ENCODE results near the gene CACNA1C. TPM values are rescaled to one million over a fixed set of nuclear protein-coding genes. Genes with fewer than 3 reads are reported as not detected.

CACNA1C gene
- total RNA-seq, 1 donor from 2014 or later, result 15.6 TPM

GRCh38 chr12:2337031-2338010 lies 284.5 kb downstream of the CACNA1C start:
- no peaks in the 10 kb centered on the region for H3K36me3 ChIP-seq
- no peak for TF ChIP-seq CTCF (IDR thresholded peaks at IDR 0.05)
- H3K9me3 ChIP-seq, result no peaks in the 10 kb centered on the region
- no peak for ATAC-seq
- DNase-seq, result no peak
- H3K27ac ChIP-seq, result no peak overlapping the region
- intact Hi-C loops (cut with DNase I), result no loop called here
- no peak overlapping the region for H3K4me3 ChIP-seq
- peaks cover 13% of the 10 kb centered on the region for H3K4me1 ChIP-seq
- H3K27me3 ChIP-seq, result no peaks in the 10 kb centered on the region

DNA sequence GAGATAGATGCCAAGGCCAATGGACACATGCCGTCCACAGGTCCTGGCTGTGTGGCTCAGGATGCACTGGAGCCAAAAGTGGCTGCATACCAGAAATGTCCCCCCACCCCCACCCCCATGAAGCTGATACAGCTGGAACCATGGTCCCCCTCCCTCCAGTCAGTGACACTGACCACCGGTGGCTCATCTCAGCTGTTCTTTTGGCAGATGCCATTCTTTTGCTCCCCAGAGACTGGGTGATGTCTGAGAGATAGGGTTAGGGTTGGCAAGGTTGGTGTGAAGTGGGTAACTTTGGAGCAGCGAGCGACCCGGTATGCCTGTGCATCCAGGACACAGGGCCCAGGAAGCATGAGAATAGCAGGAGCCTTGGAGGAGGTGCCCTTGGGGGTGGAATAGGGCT lies 285.6 kb downstream of the CACNA1C start:
- Histone ChIP-seq H3K4me3 (no peak overlapping the region), H3K9me3 (no peaks in the 10 kb centered on the region), H3K36me3 (no peaks in the 10 kb centered on the region), H3K27me3 (no peaks in the 10 kb centered on the region), H3K4me1 (peaks cover 13% of the 10 kb centered on the region), H3K27ac (no peak overlapping the region)
- DNase-seq (peak; percentile 11), ATAC-seq (no peak)
- intact Hi-C loops (cut with DNase I), result no loop called here
- TF ChIP-seq CTCF (IDR thresholded peaks at IDR 0.05), result no peak

- H3K36me3 ChIP-seq, result no peaks in the 10 kb centered on the region
- no peak overlapping the region for H3K27ac ChIP-seq
- TF ChIP-seq CTCF (IDR thresholded peaks at IDR 0.05), result no peak
- no peaks in the 10 kb centered on the region for H3K9me3 ChIP-seq
- no peak overlapping the region for H3K4me3 ChIP-seq
- H3K27me3 ChIP-seq, result no peaks in the 10 kb centered on the region
- ATAC-seq (no peak), DNase-seq (no peak)
- peaks cover 14% of the 10 kb centered on the region for H3K4me1 ChIP-seq
- intact Hi-C loops (cut with DNase I), result no loop called here
Observed at GRCh38 chr12:2338991-2339431, 286.2 kb downstream of the CACNA1C start.

- no peak for DNase-seq
- no peak overlapping the region for H3K4me3 ChIP-seq
- H3K27ac ChIP-seq, result no peak overlapping the region
- ATAC-seq, result no peak
- no peaks in the 10 kb centered on the region for H3K36me3 ChIP-seq
- peaks cover 22% of the 10 kb centered on the region for H3K4me1 ChIP-seq
- intact Hi-C loops (cut with DNase I), result no loop called here
- H3K9me3 ChIP-seq, result no peaks in the 10 kb centered on the region
- H3K27me3 ChIP-seq, result no peaks in the 10 kb centered on the region
- no peak for TF ChIP-seq CTCF (IDR thresholded peaks at IDR 0.05)
Observed at GRCh38 chr12:2341051-2341751, 288.4 kb downstream of the CACNA1C start.

GRCh38 chr12:2341871-2342270 lies 289.1 kb downstream of the CACNA1C start:
- peak; percentile 70 for ATAC-seq
- H3K27ac ChIP-seq, result no peak overlapping the region

More at GRCh38 chr12:2341871-2342270, 289.1 kb downstream of the CACNA1C start:
- H3K27me3 ChIP-seq, result no peaks in the 10 kb centered on the region
- no peak for DNase-seq
- TF ChIP-seq CTCF (IDR thresholded peaks at IDR 0.05), result no peak
- intact Hi-C loops (cut with DNase I), result no loop called here
- H3K36me3 ChIP-seq, result no peaks in the 10 kb centered on the region
- H3K9me3 ChIP-seq, result no peaks in the 10 kb centered on the region
- peaks cover 22% of the 10 kb centered on the region for H3K4me1 ChIP-seq
- H3K4me3 ChIP-seq, result no peak overlapping the region

Data from upper lobe of right lung (tissue), 1 donor.